GM23338 (cell line): ENCODE data around the gene PIN1. TPM values are rescaled to one million over a fixed set of nuclear protein-coding genes. Genes with fewer than 3 reads are reported as not detected.

Experiments
- ATAC-seq: fragments of 200-7000 bp; cut with Tn5 transposase; 3 replicates; pipeline ENCODE4 v1.9.1; 2020
- DNase-seq: peaks from one replicate; pipeline ENCODE4 v3.0.0-alpha.2; 2015; ENCODE audit warnings: low spot score
- H2AFZ ChIP-seq: fragments of 200-600 bp; sonication (generic); 2 replicates; pipeline ENCODE4 v1.8.0; 2016; ENCODE audit warnings: antibody characterized with exemption, mild to moderate bottlenecking, moderate library complexity
- H3F3A ChIP-seq: fragments of 200-600 bp; sonication (generic); replicated peaks from 2 replicates; pipeline ENCODE4 v1.8.0; 2017; ENCODE audit warnings: antibody characterized with exemption, mixed run types, low read depth
- H3K27ac ChIP-seq: fragments of 200-600 bp; sonication (generic); 2 replicates; pipeline ENCODE4 v1.6.1; 2016; ENCODE audit warnings: low read depth
- H3K27me3 ChIP-seq: fragments of 200-600 bp; sonication (generic); 2 replicates; pipeline ENCODE4 v1.8.0; 2016; ENCODE audit warnings: mild to moderate bottlenecking, mixed run types, moderate library complexity; ENCODE audit not compliant: insufficient read depth
- H3K36me3 ChIP-seq: fragments of 200-600 bp; sonication (generic); 2 replicates; pipeline ENCODE4 v1.8.0; 2016; ENCODE audit warnings: mild to moderate bottlenecking; ENCODE audit not compliant: insufficient read depth
- H3K4me1 ChIP-seq: fragments of 200-600 bp; sonication (generic); 2 replicates; pipeline ENCODE4 v1.8.0; 2016; ENCODE audit warnings: mild to moderate bottlenecking, moderate library complexity; ENCODE audit not compliant: insufficient read depth
- H3K4me2 ChIP-seq: fragments of 200-600 bp; sonication (generic); 2 replicates; pipeline ENCODE4 v1.7.1; 2017; ENCODE audit warnings: mixed run types
- H3K4me3 ChIP-seq: fragments of 200-600 bp; sonication (generic); 2 replicates; pipeline ENCODE4 v1.6.1; 2016; ENCODE audit warnings: mixed run types
- H3K79me2 ChIP-seq: fragments of 200-600 bp; sonication (generic); replicated peaks from 2 replicates; pipeline ENCODE4 v1.8.0; 2017; ENCODE audit warnings: mild to moderate bottlenecking; ENCODE audit not compliant: insufficient read depth
- H3K9me2 ChIP-seq: fragments of 200-600 bp; sonication (generic); 2 replicates; pipeline ENCODE4 v1.8.0; 2017; ENCODE audit not compliant: insufficient read depth
- H4K20me1 ChIP-seq: fragments of 200-600 bp; sonication (generic); replicated peaks from 2 replicates; pipeline ENCODE4 v1.8.0; 2017; ENCODE audit warnings: mild to moderate bottlenecking; ENCODE audit not compliant: insufficient read depth
- H3K27ac Mint-ChIP-seq: 2 replicates; pipeline ENCODE4 v1.8.0; 2020; ENCODE audit warnings: inconsistent platforms, mild to moderate bottlenecking, moderate library complexity, mixed read lengths
- H3K27me3 Mint-ChIP-seq: 3 replicates; pipeline ENCODE4 v1.8.0; 2022; ENCODE audit warnings: low read depth, mild to moderate bottlenecking, moderate library complexity, mixed read lengths, inconsistent platforms; ENCODE audit not compliant: insufficient read depth, poor library complexity
- H3K36me3 Mint-ChIP-seq: 3 replicates; pipeline ENCODE4 v1.8.0; 2021; ENCODE audit warnings: low read depth, mild to moderate bottlenecking, inconsistent platforms, moderate library complexity, mixed read lengths
- H3K4me1 Mint-ChIP-seq: 3 replicates; pipeline ENCODE4 v1.8.0; 2020; ENCODE audit warnings: mild to moderate bottlenecking, inconsistent platforms, mixed read lengths
- H3K4me3 Mint-ChIP-seq: 3 replicates; pipeline ENCODE4 v1.8.0; 2021; ENCODE audit warnings: moderate library complexity, mild to moderate bottlenecking, inconsistent platforms, mixed read lengths
- H3K9me3 Mint-ChIP-seq: 3 replicates; pipeline ENCODE4 v1.8.0; 2020; ENCODE audit warnings: moderate library complexity, mild to moderate bottlenecking, inconsistent platforms, mixed read lengths
- CREB1 ChIP-seq: fragments of 250-450 bp; sonication (Bioruptor Pico); IDR thresholded peaks from 2 replicates; pipeline ENCODE4 v1.5.0; 2020; ENCODE audit warnings: low read depth, mild to moderate bottlenecking, moderate library complexity
- ETS1 ChIP-seq: IDR thresholded peaks from 2 replicates; pipeline ENCODE4 v1.6.1; 2016; ENCODE audit warnings: antibody characterized with exemption
- EZH2 ChIP-seq: fragments of 200-600 bp; sonication (generic); IDR thresholded peaks from one replicate; pipeline ENCODE4 v1.8.0; 2017; ENCODE audit warnings: antibody characterized with exemption, mild to moderate bottlenecking, low read depth; ENCODE audit not compliant: unreplicated experiment
- EZH2phosphoT487 ChIP-seq: fragments of 200-600 bp; sonication (generic); IDR thresholded peaks from one replicate; pipeline ENCODE4 v1.8.1; 2018; ENCODE audit warnings: antibody characterized with exemption; ENCODE audit not compliant: unreplicated experiment
- JUNB ChIP-seq: IDR thresholded peaks from one replicate; pipeline ENCODE4 v1.6.1; 2016; ENCODE audit warnings: antibody characterized with exemption; ENCODE audit not compliant: unreplicated experiment
- NANOG ChIP-seq: IDR thresholded peaks from 2 replicates; pipeline ENCODE4 v1.6.1; 2016; ENCODE audit warnings: antibody characterized with exemption, borderline replicate concordance
- POLR2AphosphoS5 ChIP-seq: IDR thresholded peaks from 2 replicates; pipeline ENCODE4 v1.6.1; 2016; ENCODE audit warnings: antibody characterized with exemption, low read depth
- REST ChIP-seq: IDR thresholded peaks from one replicate; pipeline ENCODE4 v1.6.1; 2018; ENCODE audit warnings: antibody characterized with exemption; ENCODE audit not compliant: unreplicated experiment
- STAT1 ChIP-seq: IDR thresholded peaks from one replicate; pipeline ENCODE4 v1.6.1; 2016; ENCODE audit warnings: antibody characterized with exemption; ENCODE audit not compliant: unreplicated experiment
- ZNF114 ChIP-seq: fragments of 250-450 bp; sonication (Bioruptor Pico); IDR thresholded peaks from 2 replicates; pipeline ENCODE4 v1.5.0; 2020; ENCODE audit warnings: mild to moderate bottlenecking, moderate library complexity
- ZNF331 ChIP-seq: fragments of 250-450 bp; sonication (Bioruptor Pico); IDR thresholded peaks from 2 replicates; pipeline ENCODE4 v1.5.0; 2020; ENCODE audit warnings: low read depth, mild to moderate bottlenecking, moderate library complexity
- polyA plus RNA-seq: library from polyadenylated mRNA; unstranded; fragments of >200 nt; fragmentation: Nextera tagmentation; extraction: Ambion mirVana; gene quantifications from 2 replicates; pipeline ENCODE4 v1.2.1, GENCODE V29; 2016
- total RNA-seq: library from RNA; depleted of rRNA; stranded (reverse); fragments of >200 nt; shearing (Covaris generic); gene quantifications from 2 replicates; pipeline ENCODE4 v1.2.3, GENCODE V29; 2014
- TF ChIP-seq, protein P1 (sequence below), 2 experiments: fragments of 200-600 bp in 1 of 2; sonication (generic) in 1 of 2; conservative IDR thresholded peaks; 2 replicates each; pipeline versions ENCODE4 v1.5.1 to v1.6.1; 2016 to 2017; ENCODE audit warnings: antibody characterized with exemption in 2 of 2, low read depth in 2 of 2, mild to moderate bottlenecking in 2 of 2, moderate library complexity in 1 of 2
- TF ChIP-seq, protein P2 (sequence below): fragments of 250-450 bp; sonication (Bioruptor Pico); IDR thresholded peaks from 2 replicates; pipeline ENCODE4 v1.5.0; 2020; ENCODE audit warnings: mild to moderate bottlenecking, moderate library complexity

PIN1 gene
- total and polyA plus RNA-seq, 2 experiments from 2014 or later = 127 TPM

DNA sequence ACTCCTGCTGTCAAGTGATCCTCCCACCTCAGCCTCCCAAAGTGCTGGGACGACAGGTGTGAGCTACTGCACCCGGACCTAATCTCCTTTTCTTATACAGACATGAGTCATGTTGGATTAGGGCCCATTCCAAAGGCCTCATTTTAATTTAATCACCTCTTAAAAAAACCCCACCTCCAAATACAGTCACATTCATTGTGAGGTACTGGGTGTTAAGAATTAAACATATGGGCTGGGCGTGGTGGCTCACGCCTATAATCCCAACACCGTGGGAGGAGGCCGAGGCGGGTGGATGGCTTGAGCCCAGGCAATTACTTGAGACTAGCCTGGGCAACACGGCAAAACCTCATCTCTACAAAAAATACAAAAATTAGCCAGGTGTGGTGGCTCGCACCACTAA, 46.6 kb downstream of the PIN1 start:
- no peak overlapping the region for H3K4me3 Mint-ChIP-seq
- Histone ChIP-seq H3K36me3 (no peaks in the 10 kb centered on the region), H3F3A (0 out of 2 replicates have a peak, but pooled peaks cover 3% of the 10 kb centered on the region), H2AFZ (no peak overlapping the region), H3K4me1 (no peaks in the 10 kb centered on the region), H3K4me2 (no peak overlapping the region), H3K79me2 (no peaks in the 10 kb centered on the region; the same call in none of the 2 replicates), H3K27me3 (no peaks in the 10 kb centered on the region), H4K20me1 (peaks cover 29% of the 10 kb centered on the region; the same call in 1 of the 2 replicates), H3K9me2 (no peaks in the 10 kb centered on the region), H3K27ac (no peak overlapping the region), H3K4me3 (no peak overlapping the region)
- no peaks in the 10 kb centered on the region for H3K27me3 Mint-ChIP-seq
- H3K27ac Mint-ChIP-seq = no peak overlapping the region
- H3K4me1 Mint-ChIP-seq = peaks cover 6% of the 10 kb centered on the region; the same call in 2 of the 3 replicates
- TF ChIP-seq ETS1 (no peak), STAT1 (no peak), ZNF114 (CRISPR knock-in tag) (no peak), JUNB (no peak), REST (no peak), EZH2phosphoT487 (no peak), ZNF331 (CRISPR knock-in tag) (no peak), EZH2 (no peak), POLR2AphosphoS5 (no peak), CREB1 (CRISPR knock-in tag) (no peak), NANOG (no peak)
- TF ChIP-seq, protein P1, sequence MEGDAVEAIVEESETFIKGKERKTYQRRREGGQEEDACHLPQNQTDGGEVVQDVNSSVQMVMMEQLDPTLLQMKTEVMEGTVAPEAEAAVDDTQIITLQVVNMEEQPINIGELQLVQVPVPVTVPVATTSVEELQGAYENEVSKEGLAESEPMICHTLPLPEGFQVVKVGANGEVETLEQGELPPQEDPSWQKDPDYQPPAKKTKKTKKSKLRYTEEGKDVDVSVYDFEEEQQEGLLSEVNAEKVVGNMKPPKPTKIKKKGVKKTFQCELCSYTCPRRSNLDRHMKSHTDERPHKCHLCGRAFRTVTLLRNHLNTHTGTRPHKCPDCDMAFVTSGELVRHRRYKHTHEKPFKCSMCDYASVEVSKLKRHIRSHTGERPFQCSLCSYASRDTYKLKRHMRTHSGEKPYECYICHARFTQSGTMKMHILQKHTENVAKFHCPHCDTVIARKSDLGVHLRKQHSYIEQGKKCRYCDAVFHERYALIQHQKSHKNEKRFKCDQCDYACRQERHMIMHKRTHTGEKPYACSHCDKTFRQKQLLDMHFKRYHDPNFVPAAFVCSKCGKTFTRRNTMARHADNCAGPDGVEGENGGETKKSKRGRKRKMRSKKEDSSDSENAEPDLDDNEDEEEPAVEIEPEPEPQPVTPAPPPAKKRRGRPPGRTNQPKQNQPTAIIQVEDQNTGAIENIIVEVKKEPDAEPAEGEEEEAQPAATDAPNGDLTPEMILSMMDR (conservative IDR thresholded peaks at IDR 0.05; ENCODE audit: low read depth in 2 of 2) = no peak
- TF ChIP-seq, protein P2, sequence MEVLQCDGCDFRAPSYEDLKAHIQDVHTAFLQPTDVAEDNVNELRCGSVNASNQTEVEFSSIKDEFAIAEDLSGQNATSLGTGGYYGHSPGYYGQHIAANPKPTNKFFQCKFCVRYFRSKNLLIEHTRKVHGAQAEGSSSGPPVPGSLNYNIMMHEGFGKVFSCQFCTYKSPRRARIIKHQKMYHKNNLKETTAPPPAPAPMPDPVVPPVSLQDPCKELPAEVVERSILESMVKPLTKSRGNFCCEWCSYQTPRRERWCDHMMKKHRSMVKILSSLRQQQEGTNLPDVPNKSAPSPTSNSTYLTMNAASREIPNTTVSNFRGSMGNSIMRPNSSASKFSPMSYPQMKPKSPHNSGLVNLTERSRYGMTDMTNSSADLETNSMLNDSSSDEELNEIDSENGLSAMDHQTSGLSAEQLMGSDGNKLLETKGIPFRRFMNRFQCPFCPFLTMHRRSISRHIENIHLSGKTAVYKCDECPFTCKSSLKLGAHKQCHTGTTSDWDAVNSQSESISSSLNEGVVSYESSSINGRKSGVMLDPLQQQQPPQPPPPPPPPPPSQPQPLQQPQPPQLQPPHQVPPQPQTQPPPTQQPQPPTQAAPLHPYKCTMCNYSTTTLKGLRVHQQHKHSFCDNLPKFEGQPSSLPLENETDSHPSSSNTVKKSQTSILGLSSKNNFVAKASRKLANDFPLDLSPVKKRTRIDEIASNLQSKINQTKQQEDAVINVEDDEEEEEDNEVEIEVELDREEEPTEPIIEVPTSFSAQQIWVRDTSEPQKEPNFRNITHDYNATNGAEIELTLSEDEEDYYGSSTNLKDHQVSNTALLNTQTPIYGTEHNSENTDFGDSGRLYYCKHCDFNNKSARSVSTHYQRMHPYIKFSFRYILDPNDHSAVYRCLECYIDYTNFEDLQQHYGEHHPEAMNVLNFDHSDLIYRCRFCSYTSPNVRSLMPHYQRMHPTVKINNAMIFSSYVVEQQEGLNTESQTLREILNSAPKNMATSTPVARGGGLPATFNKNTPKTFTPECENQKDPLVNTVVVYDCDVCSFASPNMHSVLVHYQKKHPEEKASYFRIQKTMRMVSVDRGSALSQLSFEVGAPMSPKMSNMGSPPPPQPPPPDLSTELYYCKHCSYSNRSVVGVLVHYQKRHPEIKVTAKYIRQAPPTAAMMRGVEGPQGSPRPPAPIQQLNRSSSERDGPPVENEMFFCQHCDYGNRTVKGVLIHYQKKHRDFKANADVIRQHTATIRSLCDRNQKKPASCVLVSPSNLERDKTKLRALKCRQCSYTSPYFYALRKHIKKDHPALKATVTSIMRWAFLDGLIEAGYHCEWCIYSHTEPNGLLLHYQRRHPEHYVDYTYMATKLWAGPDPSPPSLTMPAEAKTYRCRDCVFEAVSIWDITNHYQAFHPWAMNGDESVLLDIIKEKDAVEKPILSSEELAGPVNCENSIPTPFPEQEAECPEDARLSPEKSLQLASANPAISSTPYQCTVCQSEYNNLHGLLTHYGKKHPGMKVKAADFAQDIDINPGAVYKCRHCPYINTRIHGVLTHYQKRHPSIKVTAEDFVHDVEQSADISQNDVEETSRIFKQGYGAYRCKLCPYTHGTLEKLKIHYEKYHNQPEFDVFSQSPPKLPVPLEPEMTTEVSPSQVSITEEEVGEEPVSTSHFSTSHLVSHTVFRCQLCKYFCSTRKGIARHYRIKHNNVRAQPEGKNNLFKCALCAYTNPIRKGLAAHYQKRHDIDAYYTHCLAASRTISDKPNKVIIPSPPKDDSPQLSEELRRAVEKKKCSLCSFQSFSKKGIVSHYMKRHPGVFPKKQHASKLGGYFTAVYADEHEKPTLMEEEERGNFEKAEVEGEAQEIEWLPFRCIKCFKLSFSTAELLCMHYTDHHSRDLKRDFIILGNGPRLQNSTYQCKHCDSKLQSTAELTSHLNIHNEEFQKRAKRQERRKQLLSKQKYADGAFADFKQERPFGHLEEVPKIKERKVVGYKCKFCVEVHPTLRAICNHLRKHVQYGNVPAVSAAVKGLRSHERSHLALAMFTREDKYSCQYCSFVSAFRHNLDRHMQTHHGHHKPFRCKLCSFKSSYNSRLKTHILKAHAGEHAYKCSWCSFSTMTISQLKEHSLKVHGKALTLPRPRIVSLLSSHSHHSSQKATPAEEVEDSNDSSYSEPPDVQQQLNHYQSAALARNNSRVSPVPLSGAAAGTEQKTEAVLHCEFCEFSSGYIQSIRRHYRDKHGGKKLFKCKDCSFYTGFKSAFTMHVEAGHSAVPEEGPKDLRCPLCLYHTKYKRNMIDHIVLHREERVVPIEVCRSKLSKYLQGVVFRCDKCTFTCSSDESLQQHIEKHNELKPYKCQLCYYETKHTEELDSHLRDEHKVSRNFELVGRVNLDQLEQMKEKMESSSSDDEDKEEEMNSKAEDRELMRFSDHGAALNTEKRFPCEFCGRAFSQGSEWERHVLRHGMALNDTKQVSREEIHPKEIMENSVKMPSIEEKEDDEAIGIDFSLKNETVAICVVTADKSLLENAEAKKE (CRISPR knock-in tag) = no peak
- no peaks in the 10 kb centered on the region; the same call in 2 of the 3 replicates for H3K9me3 Mint-ChIP-seq
- H3K36me3 Mint-ChIP-seq = peaks cover 10% of the 10 kb centered on the region; the same call in 2 of the 3 replicates
- ATAC-seq = no peak
- DNase-seq = no peak
